ENCODE measurements around the gene CARTPT. TPM values are rescaled to one million over a fixed set of nuclear protein-coding genes. Genes with fewer than 3 reads are reported as not detected.

The CARTPT gene
- total and polyA plus RNA-seq, 5 experiments from 2014 or later: not detected

- H3K4me3 Mint-ChIP-seq: no peak overlapping the region
- peaks cover 2 to 9% (median 6%) of the 10 kb centered on the region in 4 donors for H3K4me1 Mint-ChIP-seq
- POLR2A ChIA-PET: no interaction called here
- peaks cover 7 to 16% (median 14%) of the 10 kb centered on the region in 5 donors for H3K27me3 Mint-ChIP-seq
- DNase-seq (no peak), ATAC-seq (no peak)
- H3K27ac Mint-ChIP-seq: no peak overlapping the region
- H3K9me3 Mint-ChIP-seq: peaks cover 0 to 18% (median 7%) of the 10 kb centered on the region in 9 donors
- peaks cover 0 to 13% (median 6%) of the 10 kb centered on the region in 3 donors for H3K36me3 Mint-ChIP-seq
Observed at GRCh38 chr5:71700803-71701202, 18.3 kb upstream of the CARTPT start.

GRCh38 chr5:71701407-71701806 lies 17.7 kb upstream of the CARTPT start:
- DNase-seq (no peak), ATAC-seq (no peak)
- Mint-ChIP-seq H3K27me3 (peaks cover 7 to 19% (median 14%) of the 10 kb centered on the region in 5 donors), H3K4me3 (no peak overlapping the region), H3K4me1 (peaks cover 2 to 9% (median 6%) of the 10 kb centered on the region in 4 donors), H3K27ac (no peak overlapping the region), H3K36me3 (peaks cover 0 to 12% (median 6%) of the 10 kb centered on the region in 3 donors), H3K9me3 (peaks cover 0 to 14% (median 7%) of the 10 kb centered on the region in 9 donors)
- POLR2A ChIA-PET: no interaction called here

- H3K27ac Mint-ChIP-seq: no peak overlapping the region
- H3K27me3 Mint-ChIP-seq: peaks cover 10 to 37% (median 15%) of the 10 kb centered on the region in 5 donors
- DNase-seq (no peak), ATAC-seq (no peak)
- POLR2A ChIA-PET: no interaction called here
- no peaks in the 10 kb centered on the region for H3K4me1 Mint-ChIP-seq
- no peak overlapping the region for H3K4me3 Mint-ChIP-seq
- H3K9me3 Mint-ChIP-seq: peaks cover 0 to 3% (median 0%) of the 10 kb centered on the region in 9 donors
- H3K36me3 Mint-ChIP-seq: no peaks in the 10 kb centered on the region
Observed at GRCh38 chr5:71703941-71704340, 15.1 kb upstream of the CARTPT start.

GRCh38 chr5:71705421-71705820 lies 13.7 kb upstream of the CARTPT start:
- peaks cover 15 to 44% (median 15%) of the 10 kb centered on the region in 5 donors for H3K27me3 Mint-ChIP-seq
- no peaks in the 10 kb centered on the region for H3K36me3 Mint-ChIP-seq
- ATAC-seq (no peak), DNase-seq (no peak)
- no peak overlapping the region for H3K27ac Mint-ChIP-seq
- POLR2A ChIA-PET: no interaction called here
- peaks cover 0 to 3% (median 0%) of the 10 kb centered on the region in 9 donors for H3K9me3 Mint-ChIP-seq
- H3K4me3 Mint-ChIP-seq: no peak overlapping the region
- no peaks in the 10 kb centered on the region for H3K4me1 Mint-ChIP-seq

GRCh38 chr5:71706906-71707305 lies 12.2 kb upstream of the CARTPT start:
- Mint-ChIP-seq H3K36me3 (no peaks in the 10 kb centered on the region), H3K4me1 (no peaks in the 10 kb centered on the region), H3K27ac (no peak overlapping the region), H3K27me3 (peaks cover 15 to 44% (median 15%) of the 10 kb centered on the region in 5 donors), H3K4me3 (no peak overlapping the region), H3K9me3 (peaks cover 0 to 3% (median 0%) of the 10 kb centered on the region in 9 donors)
- POLR2A ChIA-PET: no interaction called here
- DNase-seq: no peak
- no peak for ATAC-seq

- POLR2A ChIA-PET: no interaction called here
- Mint-ChIP-seq H3K9me3 (peaks cover 0 to 6% (median 0%) of the 10 kb centered on the region in 9 donors), H3K27ac (no peak overlapping the region), H3K4me3 (no peak overlapping the region), H3K4me1 (no peaks in the 10 kb centered on the region), H3K27me3 (peaks cover 20 to 57% (median 30%) of the 10 kb centered on the region in 5 donors), H3K36me3 (no peaks in the 10 kb centered on the region)
- no peak for ATAC-seq
- no peak for DNase-seq
Observed at GRCh38 chr5:71711610-71712009, 7.5 kb upstream of the CARTPT start.

GRCh38 chr5:71714911-71715310 lies 4.2 kb upstream of the CARTPT start:
- H3K4me1 Mint-ChIP-seq: peaks cover 0 to 8% (median 4%) of the 10 kb centered on the region in 4 donors
- peaks cover 38 to 61% (median 47%) of the 10 kb centered on the region in 5 donors for H3K27me3 Mint-ChIP-seq

GRCh38 chr5:71727978-71728377 lies 8.9 kb downstream of the CARTPT start:
- Mint-ChIP-seq H3K36me3 (no peaks in the 10 kb centered on the region), H3K27ac (no peak overlapping the region), H3K4me3 (no peak overlapping the region), H3K27me3 (peaks cover 16 to 64% (median 32%) of the 10 kb centered on the region in 5 donors), H3K4me1 (no peaks in the 10 kb centered on the region), H3K9me3 (no peaks in the 10 kb centered on the region)
- ATAC-seq (no peak), DNase-seq (no peak)
- POLR2A ChIA-PET: no interaction called here

More at GRCh38 chr5:71714911-71715310, 4.2 kb upstream of the CARTPT start:
- POLR2A ChIA-PET: no interaction called here
- Mint-ChIP-seq H3K36me3 (no peaks in the 10 kb centered on the region), H3K27ac (no peak overlapping the region), H3K4me3 (no peak overlapping the region), H3K9me3 (peaks cover 0 to 7% (median 0%) of the 10 kb centered on the region in 9 donors)
- no peak for DNase-seq
- ATAC-seq: no peak

GRCh38 chr5:71731015-71731414 lies 11.9 kb downstream of the CARTPT start:
- Mint-ChIP-seq H3K4me1 (peaks cover 0 to 1% (median 0%) of the 10 kb centered on the region in 4 donors), H3K27ac (no peak overlapping the region), H3K36me3 (no peaks in the 10 kb centered on the region), H3K27me3 (peaks cover 11 to 41% (median 23%) of the 10 kb centered on the region in 5 donors), H3K9me3 (no peaks in the 10 kb centered on the region), H3K4me3 (no peak overlapping the region)
- DNase-seq (no peak), ATAC-seq (no peak)
- POLR2A ChIA-PET: no interaction called here

GRCh38 chr5:71732011-71732410 lies 12.9 kb downstream of the CARTPT start:
- POLR2A ChIA-PET: no interaction called here
- no peak overlapping the region for H3K4me3 Mint-ChIP-seq
- no peak overlapping the region for H3K27ac Mint-ChIP-seq
- DNase-seq (no peak), ATAC-seq (no peak)
- no peaks in the 10 kb centered on the region for H3K9me3 Mint-ChIP-seq
- H3K36me3 Mint-ChIP-seq: no peaks in the 10 kb centered on the region
- peaks cover 6 to 37% (median 19%) of the 10 kb centered on the region in 5 donors for H3K27me3 Mint-ChIP-seq
- H3K4me1 Mint-ChIP-seq: peaks cover 0 to 1% (median 0%) of the 10 kb centered on the region in 4 donors

- Mint-ChIP-seq H3K4me1 (peaks cover 0 to 1% (median 0%) of the 10 kb centered on the region in 4 donors), H3K27ac (no peak overlapping the region), H3K9me3 (no peaks in the 10 kb centered on the region), H3K36me3 (no peaks in the 10 kb centered on the region), H3K27me3 (peaks cover 5 to 30% (median 9%) of the 10 kb centered on the region in 5 donors), H3K4me3 (no peak overlapping the region)
- POLR2A ChIA-PET: no interaction called here
- DNase-seq: no peak
- ATAC-seq: no peak
Observed at GRCh38 chr5:71734141-71734540, 15.1 kb downstream of the CARTPT start.

GRCh38 chr5:71737931-71738539 lies 19.0 kb downstream of the CARTPT start:
- POLR2A ChIA-PET: no interaction called here
- Mint-ChIP-seq H3K4me1 (peaks cover 0 to 1% (median 0%) of the 10 kb centered on the region in 4 donors), H3K27ac (no peak overlapping the region), H3K4me3 (no peak overlapping the region), H3K9me3 (peaks cover 0 to 19% (median 2%) of the 10 kb centered on the region in 9 donors), H3K36me3 (peaks cover 0 to 8% (median 4%) of the 10 kb centered on the region in 3 donors), H3K27me3 (peaks cover 8 to 23% (median 12%) of the 10 kb centered on the region in 5 donors)
- DNase-seq (no peak), ATAC-seq (no peak)

- peaks cover 0 to 19% (median 2%) of the 10 kb centered on the region in 9 donors for H3K9me3 Mint-ChIP-seq
- DNase-seq (no peak), ATAC-seq (no peak)
- peaks cover 0 to 8% (median 4%) of the 10 kb centered on the region in 3 donors for H3K36me3 Mint-ChIP-seq
- no peak overlapping the region for H3K4me3 Mint-ChIP-seq
- H3K27me3 Mint-ChIP-seq: peaks cover 8 to 29% (median 12%) of the 10 kb centered on the region in 5 donors
- H3K27ac Mint-ChIP-seq: no peak overlapping the region
- H3K4me1 Mint-ChIP-seq: peaks cover 0 to 1% (median 0%) of the 10 kb centered on the region in 4 donors
- POLR2A ChIA-PET: no interaction called here
Observed at GRCh38 chr5:71738662-71739361, 19.7 kb downstream of the CARTPT start.

Data from naive thymus-derived CD8-positive, alpha-beta T cell (primary cell).